Measurements from ENCODE around the gene BUD13.
"Not testable (repeated sequence)": the region's sequence is repeated elsewhere in the genome, so short reads cannot be mapped to it uniquely, and the experiment has no call there.

Gene BUD13

DNA sequence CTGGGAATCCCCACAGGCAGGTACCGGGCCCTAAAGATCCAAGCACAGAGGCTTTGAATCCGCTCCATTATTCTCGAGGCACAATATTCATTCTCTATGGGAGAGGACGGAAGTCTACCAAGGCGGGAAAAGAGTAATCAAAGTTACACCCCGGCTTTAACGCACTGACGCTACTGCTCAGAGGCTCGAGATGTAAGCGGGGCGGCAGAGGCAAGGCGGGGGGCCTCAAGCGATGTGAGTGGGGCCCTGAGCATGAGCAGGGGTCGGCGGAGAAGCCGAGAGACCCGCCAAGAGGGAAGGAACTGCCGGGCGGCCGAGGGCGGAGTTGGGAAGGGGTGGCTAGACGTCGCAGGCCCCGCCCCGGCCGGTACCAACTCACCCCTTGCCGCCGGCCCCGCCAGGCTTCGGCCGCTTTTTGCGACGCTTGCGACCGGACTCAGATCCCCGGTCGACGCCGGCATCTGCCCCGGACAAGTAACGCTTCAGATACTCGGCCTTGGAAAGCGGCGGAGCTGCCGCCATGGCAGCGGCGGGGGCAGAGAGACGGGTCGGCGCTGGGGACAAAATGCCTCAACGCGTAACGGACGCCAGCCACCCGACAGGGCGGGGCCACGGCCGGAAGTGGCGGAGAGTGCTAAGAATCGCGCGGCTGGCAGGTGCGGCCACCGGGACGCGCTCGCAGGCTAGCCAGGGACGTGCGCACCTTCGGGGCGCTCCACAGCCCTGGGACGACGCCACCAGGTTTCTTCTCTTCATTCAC is at the start of gene BUD13:
Gene BUD13 (minus strand): TSS at position 545 of the 760 bp plus-strand sequence. CDS start 23 bp downstream, at position 522.
- peak; percentile 91 to 92 for DNase-seq

DNA sequence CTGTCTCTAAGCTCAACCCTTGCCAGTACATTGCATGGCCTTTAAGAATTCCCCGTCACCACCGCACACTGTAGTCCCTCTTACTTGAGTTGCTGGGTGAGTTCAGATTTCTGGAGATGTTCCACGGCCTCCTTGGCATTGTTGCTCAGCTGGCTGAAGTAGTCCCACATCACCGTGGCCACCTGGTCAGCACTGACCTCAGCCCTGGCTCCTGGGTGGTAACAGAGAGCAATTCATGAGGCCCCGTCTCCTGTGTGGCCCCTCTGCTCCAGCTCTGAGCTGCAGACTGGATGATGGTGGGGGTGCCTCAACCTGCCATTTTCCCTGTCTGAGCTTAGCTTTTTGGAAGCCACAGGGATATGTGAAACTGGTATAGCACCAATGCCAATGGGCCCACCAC is 49.8 kb upstream of the BUD13 start:
- no peak for DNase-seq

DNA sequence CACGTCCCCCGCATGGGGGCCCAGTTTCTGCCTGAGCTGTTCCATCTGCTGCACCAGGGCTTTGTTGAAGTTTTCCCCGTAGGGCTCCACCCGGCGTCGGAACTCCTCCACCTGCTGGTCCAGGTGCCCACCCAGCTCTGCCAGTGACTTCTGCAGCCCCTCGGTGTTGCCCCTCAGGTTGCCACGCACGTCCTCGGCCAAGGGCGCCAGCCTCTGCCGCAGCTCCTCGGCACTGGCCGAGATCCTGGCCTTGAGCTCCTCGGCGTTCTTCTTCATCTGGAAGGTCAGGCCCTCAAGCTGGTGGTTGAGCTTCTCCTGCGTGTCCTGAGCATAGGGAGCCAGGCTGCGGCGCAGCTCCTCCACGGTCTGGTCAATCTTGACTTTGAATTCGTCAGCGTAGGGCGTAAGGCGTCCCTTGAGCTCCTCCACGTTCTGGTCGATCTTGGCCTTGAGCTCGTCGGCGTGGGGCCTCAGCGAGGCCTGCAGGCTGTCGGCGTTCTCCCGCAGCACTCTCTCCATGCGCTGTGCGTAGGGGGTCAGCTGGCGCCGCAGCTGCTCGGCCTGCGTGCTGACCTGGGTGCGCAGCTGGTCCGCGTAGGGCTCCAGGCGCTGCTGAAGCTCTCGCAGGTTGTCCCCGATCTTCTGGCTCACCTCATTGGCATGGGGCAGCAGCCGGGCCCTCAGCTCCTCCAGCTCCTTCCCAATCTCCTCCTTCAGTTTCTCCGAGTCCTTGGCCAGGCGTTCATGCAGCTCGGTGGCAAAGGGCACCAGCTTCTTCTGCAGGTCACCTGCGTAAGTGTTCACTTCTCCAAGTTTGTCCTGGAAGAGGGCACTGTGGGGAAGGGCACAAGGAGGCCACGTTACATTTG is 48.5 kb upstream of the BUD13 start:
- no peak for DNase-seq

DNA sequence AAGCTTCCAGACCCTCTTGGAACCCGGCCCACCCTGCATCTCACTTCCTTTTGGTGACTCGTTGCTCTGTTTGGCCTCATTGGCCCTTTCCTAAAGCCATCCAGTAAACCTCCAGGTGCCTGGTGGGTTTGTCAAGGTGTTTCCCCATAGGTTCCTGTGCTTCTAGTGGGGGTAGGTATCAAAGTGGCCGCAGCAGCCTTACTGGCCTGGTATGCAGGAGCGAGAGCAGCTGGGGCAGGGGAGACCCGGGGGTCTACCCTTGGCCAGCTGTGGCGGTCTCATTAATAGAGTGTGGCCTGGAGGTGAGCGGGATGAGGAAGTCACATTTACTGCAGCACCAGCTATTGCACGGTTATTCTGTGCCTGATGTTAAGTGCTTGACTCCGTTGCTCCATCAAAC is 46.3 kb upstream of the BUD13 start:
- DNase-seq = no peak

DNA sequence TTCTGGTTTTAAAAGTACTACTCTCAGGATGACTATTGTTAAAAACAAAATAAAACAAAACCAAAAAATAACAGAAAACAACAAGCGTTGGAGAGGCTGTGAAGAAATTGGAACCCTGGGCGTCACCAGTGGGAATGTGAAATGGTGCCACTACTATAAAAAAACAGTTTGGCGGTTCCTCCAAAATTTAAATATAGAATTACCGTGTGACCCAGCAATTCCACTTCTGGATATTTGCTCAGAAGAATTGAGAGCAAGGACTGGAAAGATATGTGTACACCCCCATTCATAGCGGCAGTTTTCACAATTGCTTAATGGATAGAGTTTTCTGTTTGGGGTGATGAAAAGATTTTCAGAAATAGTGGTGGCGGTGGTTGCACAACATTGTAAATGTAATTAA is 41.7 kb upstream of the BUD13 start:
- DNase-seq = no peak

DNA sequence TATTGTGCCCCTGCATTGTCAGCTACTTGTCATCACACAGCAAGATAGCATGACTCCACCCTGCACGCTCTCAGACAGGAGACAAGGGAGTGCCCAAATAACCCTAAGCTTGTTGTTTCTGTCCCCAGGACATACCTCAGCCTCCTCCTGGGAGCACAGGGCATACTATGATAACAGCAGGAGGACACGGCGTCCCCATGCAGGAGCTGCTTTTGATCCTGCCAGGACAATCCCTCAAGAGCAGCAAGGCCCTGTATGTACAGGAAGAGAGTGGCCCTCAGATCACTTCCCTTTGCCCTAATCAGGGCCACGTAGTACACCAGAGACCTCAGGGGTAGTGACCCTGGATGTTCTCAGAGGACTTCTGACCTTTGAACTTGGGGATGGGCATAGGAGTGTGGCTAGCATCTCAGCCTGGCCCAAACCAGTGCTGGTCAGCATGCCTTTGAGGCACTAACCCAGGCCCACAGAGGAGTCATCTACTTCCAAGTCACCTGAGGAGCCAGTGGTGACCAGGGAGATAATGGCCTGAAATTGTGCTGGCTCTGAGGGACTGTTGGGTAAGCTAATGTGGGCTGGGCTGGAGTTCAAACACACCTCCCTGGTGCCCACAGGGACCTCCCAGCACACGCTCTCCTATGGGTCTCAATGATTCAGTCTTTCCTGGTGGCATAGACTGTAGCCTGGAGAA is 41.1 kb upstream of the BUD13 start:
- DNase-seq = no peak

- no peak for DNase-seq
Observed at GRCh38 chr11:116813170-116813569, 40.4 kb upstream of the BUD13 start.

DNA sequence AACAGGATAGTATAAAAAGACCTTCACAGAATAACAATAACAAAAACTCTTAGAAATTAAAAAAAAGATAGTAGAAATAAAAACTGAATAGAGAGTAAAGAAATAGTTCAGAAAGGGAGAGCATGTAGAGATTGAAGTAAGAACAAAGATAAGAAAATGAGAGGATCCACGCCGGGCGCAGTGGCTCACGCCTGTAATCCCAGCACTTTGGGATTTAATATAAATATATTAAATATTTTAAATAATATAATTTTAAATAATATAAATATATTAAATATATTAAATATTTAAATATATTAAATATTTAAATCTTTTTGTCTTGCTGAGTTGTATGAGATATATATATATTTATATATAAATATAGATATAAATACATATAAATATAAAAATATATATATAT is 39.3 kb upstream of the BUD13 start:
- DNase-seq = no peak

DNA sequence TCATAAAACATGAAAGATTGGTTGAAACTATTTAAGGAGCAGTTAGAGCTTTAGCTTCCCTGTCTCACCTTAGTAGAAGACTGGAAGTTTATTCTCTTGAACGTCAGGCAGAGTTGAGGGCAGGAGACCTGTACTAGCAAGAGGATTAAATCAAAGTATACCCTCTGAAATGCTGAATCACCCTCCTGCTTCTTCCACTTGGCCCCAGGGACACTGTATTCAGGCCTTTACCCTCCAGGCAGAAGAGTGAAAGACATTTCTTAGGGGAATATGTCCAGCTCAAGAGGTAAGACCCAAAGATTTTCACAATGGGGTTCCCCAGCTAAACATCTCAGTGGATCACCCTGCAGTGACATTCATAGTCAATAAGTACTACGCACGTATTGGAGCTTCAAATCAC is 38.4 kb upstream of the BUD13 start:
- no peak for DNase-seq

DNA sequence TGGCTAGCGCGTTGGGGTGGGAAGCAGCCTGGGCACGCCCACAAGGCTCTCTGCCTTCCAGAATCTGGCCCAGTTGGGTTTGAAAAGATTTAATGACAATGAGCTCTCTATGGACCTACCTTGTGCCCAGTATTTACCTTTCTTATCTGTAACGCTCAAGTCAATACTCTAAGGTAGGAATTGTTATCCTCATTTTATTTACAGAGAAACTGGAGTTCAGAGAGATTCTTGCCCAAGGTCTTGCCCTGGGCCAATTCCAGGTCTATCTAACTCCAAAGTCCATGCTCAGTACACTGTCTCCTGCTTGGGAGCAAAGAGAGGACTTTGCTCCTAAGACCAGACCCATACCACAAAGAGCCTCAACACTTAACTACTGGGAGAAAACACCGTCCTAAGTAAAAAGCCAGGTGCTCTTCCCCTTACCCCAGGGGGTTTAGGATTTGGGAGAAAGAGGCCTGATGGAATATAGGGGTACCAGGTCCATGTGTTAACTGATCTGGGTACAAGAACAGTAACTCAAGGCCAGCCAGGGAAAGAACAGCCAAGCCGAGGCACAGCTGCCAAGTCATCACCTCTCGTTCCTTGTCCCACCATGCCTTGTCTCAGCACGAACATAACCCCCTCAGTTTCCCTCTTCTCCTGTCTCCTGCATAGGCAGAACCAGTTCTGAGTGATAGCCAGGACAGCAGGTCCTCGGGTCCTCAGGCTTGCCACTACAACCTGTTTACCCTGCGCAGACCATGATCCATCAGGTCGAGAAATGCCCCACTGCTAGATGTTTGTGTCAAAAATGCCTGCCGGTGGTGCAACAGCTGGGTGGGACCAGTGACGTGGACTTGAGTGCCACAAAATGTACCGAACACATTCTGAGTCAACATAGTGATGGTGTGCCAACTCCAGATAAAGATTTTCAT is 35.7 kb upstream of the BUD13 start:
- no peak for DNase-seq

DNA sequence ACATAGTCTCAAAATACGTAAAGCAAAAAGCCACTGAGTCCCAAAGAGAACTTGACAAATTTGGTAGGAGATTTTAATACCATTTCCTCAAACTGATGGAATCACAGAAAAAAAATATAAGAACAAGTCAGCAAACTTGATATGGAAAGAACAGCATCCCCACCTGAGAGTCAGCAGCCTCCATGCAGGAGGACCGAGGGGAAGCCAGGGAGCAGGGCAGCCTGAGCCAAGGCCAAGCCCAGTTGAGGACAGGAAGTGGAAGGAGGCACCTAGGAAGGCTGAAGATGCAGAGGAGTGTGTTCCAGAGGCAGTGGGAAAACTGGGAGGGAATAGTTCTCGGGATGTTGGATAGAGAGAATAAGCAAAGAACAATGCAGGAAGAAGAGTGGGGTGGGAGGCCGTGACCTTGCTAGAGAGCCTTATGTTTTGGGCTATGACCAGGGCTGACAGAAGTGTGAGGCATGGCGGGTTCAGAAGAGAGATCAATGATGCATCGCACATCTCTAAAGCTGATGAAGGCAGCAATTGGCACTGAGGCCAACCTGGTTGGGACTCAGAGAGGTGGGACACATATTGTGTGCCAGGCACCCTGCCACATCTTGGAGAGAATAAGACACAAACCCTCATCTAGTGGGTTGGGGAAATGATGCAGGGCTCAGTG is 34.9 kb upstream of the BUD13 start:
- DNase-seq = no peak

GRCh38 chr11:116804001-116804400 is 31.2 kb upstream of the BUD13 start:
- no peak for DNase-seq

- not testable (repeated sequence) for DNase-seq
Observed at GRCh38 chr11:116801662-116802061, 28.9 kb upstream of the BUD13 start.

GRCh38 chr11:116800610-116801009 is 27.8 kb upstream of the BUD13 start:
- DNase-seq = no peak

DNA sequence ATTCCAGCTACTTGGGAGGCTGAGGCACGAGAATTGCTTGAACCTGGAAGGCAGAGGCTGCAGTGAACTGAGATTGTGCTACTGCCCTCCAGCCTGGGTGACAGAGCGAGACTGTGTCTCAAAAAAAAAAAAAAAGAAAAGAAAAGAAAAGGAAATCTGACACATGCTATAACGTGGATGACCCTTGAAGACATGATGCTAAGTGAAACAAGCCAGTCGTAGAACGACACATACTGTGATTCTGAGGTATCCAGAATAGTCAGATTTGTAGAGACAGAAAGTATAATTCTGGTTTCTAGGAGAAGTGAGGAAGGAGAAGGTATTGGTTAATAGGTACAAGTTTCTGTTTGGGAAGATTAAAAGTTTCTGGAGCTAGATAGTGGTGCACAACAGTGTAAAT is 25.6 kb upstream of the BUD13 start:
- no peak for DNase-seq

DNA sequence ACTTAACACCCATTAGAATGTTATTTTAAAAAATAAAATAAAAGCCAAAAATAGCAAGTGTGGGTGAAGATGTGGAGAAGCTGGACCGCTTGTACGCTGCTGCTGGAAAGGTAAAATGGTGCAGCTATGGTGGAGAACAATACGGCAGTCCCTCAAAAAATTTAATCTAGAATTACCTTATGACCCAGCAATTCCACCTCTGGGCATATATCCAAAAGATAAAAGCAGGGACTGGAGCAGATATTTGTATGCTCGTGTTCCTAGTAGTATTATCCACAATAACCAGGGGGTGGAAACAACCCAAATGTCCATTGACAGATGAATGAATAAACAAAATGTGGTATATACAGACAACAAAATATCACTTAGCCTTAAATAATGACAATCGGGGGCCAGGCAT is 25.0 kb upstream of the BUD13 start:
- DNase-seq = no peak

GRCh38 chr11:116796548-116796947 is 23.8 kb upstream of the BUD13 start:
- no peak for DNase-seq

DNA sequence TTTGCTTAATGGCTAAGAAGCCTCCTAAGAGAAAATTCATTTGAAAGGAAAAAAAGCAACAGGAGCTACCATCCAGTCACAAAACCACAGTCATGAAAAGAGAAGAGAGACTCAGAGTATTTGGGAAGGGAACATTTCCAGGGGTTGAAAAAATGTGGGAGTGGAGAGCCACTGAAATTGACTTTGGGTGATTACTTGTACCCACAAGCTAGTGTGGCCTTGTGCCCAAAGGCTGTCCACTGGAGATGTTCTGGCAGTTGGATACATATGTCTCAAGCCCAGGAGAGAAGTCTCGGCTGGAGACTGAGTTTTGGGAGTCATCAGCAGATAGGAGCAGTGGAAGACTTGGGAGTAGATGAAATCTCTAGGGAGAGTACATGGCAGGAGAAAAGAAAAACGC is 22.1 kb upstream of the BUD13 start:
- DNase-seq = no peak

DNA sequence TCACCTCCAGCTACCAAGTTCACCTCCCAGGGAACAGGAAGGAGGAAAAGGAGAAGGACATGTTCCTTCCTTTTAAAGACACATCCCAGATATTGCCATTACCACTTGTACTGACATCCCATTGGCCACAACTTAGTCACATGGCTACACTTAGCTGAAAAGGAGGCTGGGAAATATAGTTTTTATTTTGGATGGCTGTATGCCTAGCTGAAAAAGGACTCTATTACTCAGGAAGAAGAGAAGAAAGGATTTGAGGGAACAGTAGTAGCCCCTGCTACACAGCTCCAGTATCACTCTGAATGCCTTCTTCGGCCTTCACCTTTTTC is 20.9 kb upstream of the BUD13 start:
- DNase-seq = no peak

- DNase-seq = no peak
Observed at GRCh38 chr11:116792869-116793771, 20.3 kb upstream of the BUD13 start.

Measured in activated CD4-positive, alpha-beta T cell treated with anti-CD3 and anti-CD28 coated beads for 4 hours (primary cell).